Ramos (cell line): ENCODE measurements around the gene NOTUM.

Source experiments
- in situ Hi-C: fragments of 300-500 bp; cut with MboI; formaldehyde crosslinking; loops from one replicate; pipeline ENCODE4 v1.14.3; 2022; ENCODE audit warnings: low sequenced_read_pairs; ENCODE audit not compliant: unreplicated experiment

Gene NOTUM

GRCh38 chr17:81941484-81942166 is 19.4 kb downstream of the NOTUM start:
- in situ Hi-C loops: no loop called here

GRCh38 chr17:81940538-81941483 is 20.2 kb downstream of the NOTUM start:
- in situ Hi-C loops: no loop called here

GRCh38 chr17:81939881-81940385 is 21.1 kb downstream of the NOTUM start:
- in situ Hi-C loops: no loop called here

GRCh38 chr17:81939218-81939617 is 21.8 kb downstream of the NOTUM start:
- in situ Hi-C loops: no loop called here

GRCh38 chr17:81935709-81936084 is 25.3 kb downstream of the NOTUM start:
- in situ Hi-C loops: no loop called here

GRCh38 chr17:81934850-81935708 is 25.9 kb downstream of the NOTUM start:
- in situ Hi-C loops: no loop called here

- in situ Hi-C loops: no loop called here
These were observed 26.8 kb downstream of the NOTUM start for GRCh38 chr17:81934098-81934757.

- in situ Hi-C loops: no loop called here
These were observed 27.7 kb downstream of the NOTUM start for GRCh38 chr17:81933178-81933699.

- in situ Hi-C loops: no loop called here
These were observed 28.5 kb downstream of the NOTUM start for GRCh38 chr17:81932333-81932983.

- in situ Hi-C loops: no loop called here
These were observed 29.2 kb downstream of the NOTUM start for GRCh38 chr17:81931557-81932332.

GRCh38 chr17:81931189-81931556 is 29.8 kb downstream of the NOTUM start:
- in situ Hi-C loops: no loop called here

- in situ Hi-C loops: no loop called here
These were observed 30.6 kb downstream of the NOTUM start for GRCh38 chr17:81930142-81931125.

GRCh38 chr17:81929253-81930141 is 31.5 kb downstream of the NOTUM start:
- in situ Hi-C loops: no loop called here

GRCh38 chr17:81928544-81929252 is 32.3 kb downstream of the NOTUM start:
- in situ Hi-C loops: no loop called here

- in situ Hi-C loops: no loop called here
These were observed 33.1 kb downstream of the NOTUM start, which contains the start of gene MAFG for GRCh38 chr17:81927653-81928543. Gene MAFG (minus strand): TSS chr17:81927735. CDS start chr17:81923185, 4,550 bp downstream.
